Skin of body (tissue), 2 donors: Measurements from ENCODE around the gene INPP5B. TPM values are rescaled to one million over a fixed set of nuclear protein-coding genes. Genes with fewer than 3 reads are reported as not detected.

Experiments
- DNase-seq: peaks from one replicate; lab custom pipeline; 2025; lab: John Stamatoyannopoulos, UW
- total RNA-seq: library from RNA; depleted of rRNA; stranded (reverse); fragments of >200 nt; gene quantifications from one replicate; pipeline ENCODE4 v1.2.3, GENCODE V29; 2014

Gene INPP5B
- total RNA-seq, 1 donor from 2014 or later = 16.0 TPM

GRCh38 chr1:37872692-37873091, 74.2 kb downstream of the INPP5B start:
- no peak for DNase-seq

GRCh38 chr1:37868466-37868865, 78.4 kb downstream of the INPP5B start:
- DNase-seq = no peak

GRCh38 chr1:37867784-37868183, 79.1 kb downstream of the INPP5B start:
- no peak for DNase-seq

GRCh38 chr1:37866491-37866890, 80.4 kb downstream of the INPP5B start:
- no peak for DNase-seq

GRCh38 chr1:37865348-37866120, 81.3 kb downstream of the INPP5B start:
- DNase-seq = no peak

GRCh38 chr1:37862330-37862729, 84.5 kb downstream of the INPP5B start:
- no peak for DNase-seq

GRCh38 chr1:37861151-37861550, 85.7 kb downstream of the INPP5B start:
- DNase-seq = no peak

- DNase-seq = no peak
Observed at GRCh38 chr1:37860346-37860666, 86.5 kb downstream of the INPP5B start.

GRCh38 chr1:37859507-37860345, 87.1 kb downstream of the INPP5B start, which contains the start of gene MTF1:
Gene MTF1 (minus strand): TSS chr1:37859592. CDS start chr1:37857658, 1,934 bp downstream.
- DNase-seq = peak; percentile 99

GRCh38 chr1:37858931-37859506, 87.8 kb downstream of the INPP5B start:
- DNase-seq = no peak

GRCh38 chr1:37854406-37854805, 92.4 kb downstream of the INPP5B start:
- DNase-seq = no peak

- DNase-seq = no peak
Observed at GRCh38 chr1:37853157-37853556, 93.7 kb downstream of the INPP5B start.

GRCh38 chr1:37851782-37852210, 95.1 kb downstream of the INPP5B start:
- no peak for DNase-seq

GRCh38 chr1:37851262-37851661, 95.6 kb downstream of the INPP5B start:
- DNase-seq = no peak

GRCh38 chr1:37850352-37850955, 96.4 kb downstream of the INPP5B start:
- no peak for DNase-seq

GRCh38 chr1:37849480-37849879, 97.4 kb downstream of the INPP5B start:
- DNase-seq = no peak

GRCh38 chr1:37846647-37847339, 100.1 kb downstream of the INPP5B start:
- DNase-seq = no peak

GRCh38 chr1:37845786-37846185, 101.1 kb downstream of the INPP5B start:
- no peak for DNase-seq

GRCh38 chr1:37845049-37845646, 101.7 kb downstream of the INPP5B start:
- DNase-seq = no peak

GRCh38 chr1:37844536-37844935, 102.3 kb downstream of the INPP5B start:
- no peak for DNase-seq

GRCh38 chr1:37841652-37842051, 105.2 kb downstream of the INPP5B start:
- DNase-seq = no peak
